ENCODE measurements around the gene LYPLA2.
A peak's percentile ranks its signal among the peaks of the same experiment; 100 is the strongest.
"Not testable (repeated sequence)": the region's sequence is repeated elsewhere in the genome, so short reads cannot be mapped to it uniquely, and the experiment has no call there.

Gene LYPLA2

GRCh38 chr1:23779826-23780371 is 11.0 kb upstream of the LYPLA2 start:
- DNase-seq = peak in 1 of 2 experiments; percentile 58

GRCh38 chr1:23783141-23783540 is 7.8 kb upstream of the LYPLA2 start:
- not testable (repeated sequence) for DNase-seq

DNA sequence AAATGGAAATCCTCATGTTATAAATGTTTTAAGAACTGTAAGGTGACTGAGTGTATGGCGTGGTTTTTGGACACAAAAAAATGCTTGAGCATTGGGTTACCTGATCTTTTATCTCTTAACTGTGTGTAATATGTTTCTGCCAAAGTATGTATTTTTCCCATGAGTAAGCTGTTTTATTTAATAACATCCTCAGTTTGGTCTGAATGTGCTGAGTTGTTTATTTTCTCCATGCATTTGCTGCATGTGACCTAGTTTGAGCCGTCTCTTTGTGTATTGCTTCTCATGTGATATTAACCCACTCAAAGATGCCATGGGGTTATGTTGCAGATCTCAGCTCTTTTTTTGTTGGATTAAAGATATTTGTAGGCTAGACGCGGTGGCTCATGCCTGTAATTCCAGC is 6.1 kb upstream of the LYPLA2 start:
- DNase-seq = no peak

DNA sequence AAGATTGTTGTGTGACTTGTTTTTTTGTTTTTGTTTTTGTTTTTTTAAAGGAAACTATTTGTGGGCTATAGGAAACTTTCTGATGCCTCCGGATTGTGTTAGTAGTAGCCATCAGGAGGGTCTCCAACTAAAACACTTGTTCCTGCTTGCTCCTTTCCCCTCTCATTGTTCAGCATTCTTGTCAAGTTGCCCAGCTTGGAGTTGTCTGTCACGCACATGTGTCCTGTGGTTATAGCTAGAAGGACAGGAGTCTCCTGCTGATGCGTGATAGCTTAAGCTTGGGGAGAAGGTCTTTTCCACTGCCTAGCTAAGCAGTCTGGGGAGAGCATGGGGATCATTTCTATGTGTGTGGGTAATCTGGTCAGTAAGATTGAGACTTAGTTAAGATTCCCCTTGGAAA is 3.2 kb upstream of the LYPLA2 start:
- DNase-seq = no peak

- no peak for DNase-seq
Measured at GRCh38 chr1:23788695-23789094, 2.2 kb upstream of the LYPLA2 start.

DNA sequence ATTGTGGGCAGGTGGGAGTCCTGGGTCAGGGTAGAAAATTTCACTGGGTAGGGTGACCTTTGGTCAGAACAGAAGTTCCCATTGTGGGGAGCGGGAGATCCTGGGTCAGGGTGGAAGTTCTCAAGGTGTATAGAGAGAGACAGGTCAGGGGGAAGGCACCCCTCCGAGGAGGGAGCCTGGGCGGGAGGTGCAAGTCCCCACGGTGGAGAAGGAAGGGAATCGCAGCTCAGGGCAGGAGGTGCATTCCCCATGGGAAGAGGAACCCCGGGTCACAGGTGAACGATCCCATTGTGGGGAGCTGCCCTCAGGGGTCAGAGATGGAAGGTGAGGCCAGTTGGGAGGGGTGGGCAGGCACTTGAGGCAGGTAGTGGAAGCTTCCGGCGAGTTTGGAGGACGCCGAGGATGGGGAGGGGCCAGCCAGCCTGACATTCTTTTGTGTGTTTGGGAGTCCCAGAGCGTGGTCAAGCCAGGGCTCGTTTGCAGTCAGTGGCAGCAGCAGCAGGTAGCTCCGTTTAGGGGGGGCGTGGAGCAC is 637 bp downstream of the LYPLA2 start:
- DNase-seq = no peak

- DNase-seq = no peak
Measured at GRCh38 chr1:23792151-23792945, 1.4 kb downstream of the LYPLA2 start.

DNA sequence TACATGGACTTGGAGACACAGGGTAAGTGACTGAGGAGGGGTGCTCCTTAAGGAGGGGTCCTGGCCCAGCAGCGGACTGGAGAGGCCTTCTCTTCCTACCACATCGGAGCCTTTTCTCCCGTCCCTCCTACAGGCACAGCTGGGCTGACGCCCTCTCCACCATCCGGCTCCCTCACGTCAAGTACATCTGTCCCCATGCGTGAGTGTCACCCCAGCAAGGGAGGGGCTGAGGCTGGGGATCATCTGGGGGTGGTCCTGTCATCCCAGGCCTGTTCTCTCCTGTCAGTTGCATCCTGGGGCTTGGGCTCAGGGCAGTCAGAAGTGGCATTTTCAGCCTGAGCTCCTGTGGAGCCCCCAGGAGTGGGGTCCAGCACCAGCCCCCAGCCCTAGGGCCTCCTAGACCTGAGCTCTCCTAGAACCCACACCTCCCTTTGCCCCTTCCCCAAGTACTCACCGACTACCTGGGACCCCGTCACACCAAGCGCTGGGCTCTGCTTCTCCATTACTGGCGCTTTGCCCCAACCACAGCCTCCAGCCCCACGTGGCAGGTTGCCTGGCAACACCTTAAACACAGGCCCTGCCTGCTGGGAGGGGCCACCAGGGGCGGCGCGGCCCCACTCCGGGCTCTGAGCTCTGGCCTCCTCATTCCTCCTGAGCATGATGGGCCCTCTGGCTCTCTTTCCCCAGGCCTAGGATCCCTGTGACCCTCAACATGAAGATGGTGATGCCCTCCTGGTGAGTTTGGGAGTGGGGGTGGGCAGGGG is 2.3 kb downstream of the LYPLA2 start:
- no peak for DNase-seq

DNA sequence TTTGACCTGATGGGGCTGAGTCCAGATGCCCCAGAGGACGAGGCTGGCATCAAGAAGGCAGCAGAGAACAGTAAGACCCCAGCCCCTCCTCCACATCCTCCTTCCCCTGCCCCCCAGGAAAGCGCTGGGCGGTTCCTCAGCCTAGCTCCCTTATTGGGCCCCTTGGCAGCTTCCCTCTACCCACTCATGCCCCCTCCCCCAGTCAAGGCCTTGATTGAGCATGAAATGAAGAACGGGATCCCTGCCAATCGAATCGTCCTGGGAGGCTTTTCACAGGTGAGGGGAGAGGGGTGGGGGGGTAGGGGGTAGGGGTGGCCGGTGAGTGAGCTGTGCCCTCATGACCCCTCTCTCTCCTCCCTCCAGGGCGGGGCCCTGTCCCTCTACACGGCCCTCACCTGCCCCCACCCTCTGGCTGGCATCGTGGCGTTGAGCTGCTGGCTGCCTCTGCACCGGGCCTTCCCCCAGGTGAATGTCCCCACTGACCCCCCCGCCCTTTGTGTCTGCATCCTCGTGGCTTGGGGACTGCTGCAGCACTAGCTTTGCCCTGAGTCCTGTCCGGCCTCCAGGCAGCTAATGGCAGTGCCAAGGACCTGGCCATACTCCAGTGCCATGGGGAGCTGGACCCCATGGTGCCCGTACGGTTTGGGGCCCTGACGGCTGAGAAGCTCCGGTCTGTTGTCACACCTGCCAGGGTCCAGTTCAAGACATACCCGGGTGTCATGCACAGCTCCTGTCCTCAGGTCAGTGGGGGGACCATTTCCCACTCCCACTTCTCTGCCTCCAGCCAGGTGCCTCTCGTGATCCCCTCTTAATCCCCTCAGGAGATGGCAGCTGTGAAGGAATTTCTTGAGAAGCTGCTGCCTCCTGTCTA is 3.2 kb downstream of the LYPLA2 start:
- no peak for DNase-seq

GRCh38 chr1:23794732-23795182 is 3.8 kb downstream of the LYPLA2 start:
- DNase-seq = not testable (repeated sequence)

- no peak for DNase-seq
Measured at GRCh38 chr1:23795676-23796465, 4.9 kb downstream of the LYPLA2 start.

GRCh38 chr1:23796466-23797271 is 5.7 kb downstream of the LYPLA2 start:
- no peak for DNase-seq

- DNase-seq = no peak
Measured at GRCh38 chr1:23797478-23798448, 6.8 kb downstream of the LYPLA2 start.

DNA sequence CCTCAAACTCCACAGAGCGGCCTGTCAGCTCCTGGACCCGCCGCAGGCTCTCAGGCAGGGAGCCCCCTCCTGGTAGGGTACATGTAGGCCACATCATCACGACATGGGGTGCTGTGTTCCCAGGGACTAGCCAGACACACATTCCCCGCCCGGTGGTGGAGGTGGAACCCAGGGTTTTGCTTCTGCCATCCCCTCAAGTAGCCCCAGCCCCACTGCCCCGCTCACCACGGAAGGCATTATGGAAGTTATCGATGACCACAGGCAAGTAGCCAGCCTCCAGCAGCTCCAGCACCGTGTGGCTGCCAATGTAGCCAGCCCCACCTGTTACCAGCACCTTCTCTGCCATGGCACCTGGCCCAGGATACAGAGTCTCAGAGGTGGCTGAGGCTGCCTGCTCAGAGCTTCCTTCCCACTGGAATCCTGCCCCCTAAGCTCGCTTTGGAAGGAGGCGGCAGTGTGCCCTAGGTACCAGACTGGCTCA is 7.8 kb downstream of the LYPLA2 start:
- no peak for DNase-seq

DNA sequence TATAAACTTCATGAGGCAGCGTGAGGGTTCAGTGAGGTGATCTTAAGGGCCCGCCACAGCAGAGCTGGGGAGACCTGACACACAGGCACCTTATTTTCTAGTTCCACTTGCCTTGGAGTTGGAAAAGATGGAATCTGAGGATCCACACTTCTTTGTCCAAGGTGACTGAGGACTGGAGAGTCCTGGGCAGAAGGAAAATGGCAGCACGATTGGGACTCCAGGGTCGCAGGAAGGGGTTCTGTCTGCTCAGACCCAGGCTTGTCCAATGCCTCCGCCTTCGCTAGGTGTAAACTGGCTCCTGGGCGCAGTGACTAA is 8.3 kb downstream of the LYPLA2 start:
- DNase-seq = no peak

DNA sequence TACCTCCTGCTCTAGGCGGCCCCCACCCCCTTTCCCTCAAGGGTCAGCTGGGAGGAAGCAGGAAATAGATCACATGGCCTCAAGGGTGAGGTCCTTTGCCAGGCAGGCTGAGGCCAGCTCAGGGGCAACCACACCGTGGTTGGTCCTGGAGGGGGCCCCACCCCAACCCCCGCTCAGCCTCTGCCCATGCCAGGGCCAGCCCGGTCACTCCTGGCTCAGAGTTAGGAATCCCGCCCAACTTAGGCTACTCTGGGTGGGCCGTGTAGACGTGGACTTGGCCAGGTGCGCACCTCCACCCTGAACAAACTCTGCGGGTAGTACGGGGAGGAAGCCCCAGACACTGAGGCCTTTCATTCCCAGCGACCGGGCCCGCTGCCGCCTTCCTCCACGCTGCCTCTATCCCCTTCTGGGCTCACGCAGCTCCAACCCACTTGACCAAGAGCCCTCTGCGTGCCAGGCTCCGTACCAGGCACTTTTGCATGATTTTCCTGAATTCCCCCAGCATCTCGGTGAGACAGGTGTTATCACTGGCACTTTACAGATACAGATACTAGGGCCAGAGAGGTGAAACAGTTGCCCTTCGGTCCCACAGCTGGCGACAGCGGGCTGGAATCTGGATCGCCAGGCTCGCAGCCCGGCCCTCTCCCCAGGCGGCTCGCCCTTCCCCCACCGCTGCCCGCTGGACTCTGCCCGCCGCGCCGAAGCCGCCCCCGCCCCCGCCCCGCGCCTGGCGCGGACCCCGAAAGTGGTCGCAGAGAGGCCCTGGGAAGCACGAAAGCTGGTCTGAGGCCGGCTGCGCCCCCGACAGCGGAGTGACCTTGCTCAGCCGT is 8.8 kb downstream of the LYPLA2 start:
- DNase-seq = peak; percentile 74 to 86

GRCh38 chr1:23800400-23801337 is 9.7 kb downstream of the LYPLA2 start, which contains the start of gene GALE:
GALE (minus strand) TSS chr1:23800754; CDS start chr1:23799007, 1,747 bp downstream.
- peak; percentile 69 to 85 for DNase-seq

Data from SW 1271 (cell line).